SK-N-MC (cell line): Measurements from ENCODE around the gene CBLL1.

Source experiments
- EZH2 ChIP-seq: fragments of 200-600 bp; sonication (generic); IDR thresholded peaks from one replicate; pipeline ENCODE4 v1.6.1; 2017; ENCODE audit warnings: antibody characterized with exemption
- FOXP2 ChIP-seq: optimal IDR thresholded peaks from 2 replicates; pipeline ENCODE3; 2011; ENCODE audit warnings: mild to moderate bottlenecking, moderate library complexity; ENCODE audit not compliant: insufficient read depth; ENCODE audit errors: extremely low read length, control extremely low read depth
- POLR2AphosphoS5 ChIP-seq: IDR thresholded peaks from 2 replicates; pipeline ENCODE4 v1.6.1; 2012; ENCODE audit warnings: mild to moderate bottlenecking, low read depth, low read length, borderline replicate concordance

GRCh38 chr7:107768263-107768662 lies 24.3 kb downstream of the CBLL1 start:
- TF ChIP-seq POLR2AphosphoS5 (no peak), EZH2 (no peak), FOXP2 (no peak)
